GM19463 (cell line): ENCODE measurements around the gene ETV6.
"Not testable (repeated sequence)": the region's sequence is repeated elsewhere in the genome, so short reads cannot be mapped to it uniquely, and the experiment has no call there.

Source experiments
- ATAC-seq: cut with Tn5 transposase; IDR thresholded peaks from one replicate; pipeline ENCODE4 v1.9.1; 2021; ENCODE audit warnings: mild to moderate bottlenecking, moderate library complexity; ENCODE audit not compliant: unreplicated experiment

ETV6 gene

DNA sequence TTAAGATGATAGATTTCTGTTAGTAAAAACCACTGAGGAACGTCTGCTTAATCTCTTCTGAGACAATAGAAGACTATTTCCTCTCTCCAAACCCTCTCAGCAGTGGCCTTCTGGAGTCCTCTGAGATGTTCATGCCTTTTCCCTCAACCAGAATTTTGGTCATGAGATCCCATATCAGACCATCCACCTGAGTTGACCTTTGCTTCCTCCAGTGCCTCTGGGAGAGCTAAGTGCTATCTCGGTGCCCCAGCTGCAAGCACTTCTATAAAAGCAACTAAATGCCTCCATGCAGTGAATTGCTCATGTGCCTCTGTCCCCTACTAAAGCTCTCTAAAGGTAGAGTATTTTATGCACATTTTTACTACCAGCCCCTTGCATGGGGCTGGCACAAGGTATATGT lies 248.4 kb downstream of the ETV6 start:
- no peak for ATAC-seq

DNA sequence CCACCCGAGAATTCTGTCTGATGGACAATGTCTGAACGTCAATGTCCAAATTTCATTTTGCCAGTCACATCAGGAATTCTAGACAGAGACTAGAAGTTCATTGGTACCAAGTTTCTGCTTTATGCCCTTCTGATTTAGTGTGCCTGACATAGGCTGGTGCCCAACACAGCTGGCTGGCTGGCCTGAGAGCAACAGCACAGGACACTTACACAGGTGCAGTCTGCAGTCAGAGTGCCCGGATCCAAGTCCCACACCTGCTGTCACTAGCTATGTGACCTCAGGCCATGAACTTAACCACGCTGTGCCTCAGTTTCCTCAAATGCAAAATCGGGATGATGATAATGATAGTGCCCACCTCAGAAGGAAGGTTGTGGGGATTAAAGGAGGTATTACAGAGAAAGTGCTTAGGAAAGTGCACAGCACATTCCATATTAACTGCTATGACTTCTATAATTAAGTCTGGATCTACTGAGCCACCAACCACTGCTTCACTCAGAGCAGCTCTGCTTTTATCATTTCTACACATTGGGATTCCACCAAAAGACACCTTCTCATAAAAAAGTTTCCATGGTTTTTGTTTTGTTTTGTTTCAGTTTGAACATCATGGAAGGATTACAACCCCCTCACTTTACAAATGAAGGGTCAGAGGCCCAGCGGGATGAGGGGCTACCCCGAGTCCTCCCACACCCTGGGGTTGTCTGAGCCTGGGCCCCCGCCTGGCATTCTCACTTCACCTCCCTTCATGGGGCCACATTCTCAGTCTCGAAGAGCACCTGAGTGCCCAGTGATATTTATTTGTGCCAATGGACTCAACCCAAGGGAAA lies 252.4 kb downstream of the ETV6 start:
- no peak for ATAC-seq

DNA sequence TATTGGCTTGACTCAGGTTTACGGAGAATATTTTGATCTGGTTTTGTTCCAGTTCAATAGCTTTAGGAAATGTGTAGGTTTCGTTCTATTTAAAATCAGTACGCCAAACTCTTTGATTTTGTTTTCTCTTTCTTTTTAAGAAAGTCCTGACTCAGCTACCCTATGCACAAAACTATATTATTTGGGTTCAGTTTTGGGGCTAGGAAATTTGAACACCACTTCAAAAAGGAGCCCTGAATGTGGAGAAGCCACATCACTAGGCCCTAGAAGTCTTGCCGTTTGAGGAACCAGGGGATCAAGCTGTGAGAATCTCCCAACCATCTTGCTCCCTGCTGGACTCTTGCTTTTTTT lies 253.0 kb downstream of the ETV6 start:
- no peak for ATAC-seq

DNA sequence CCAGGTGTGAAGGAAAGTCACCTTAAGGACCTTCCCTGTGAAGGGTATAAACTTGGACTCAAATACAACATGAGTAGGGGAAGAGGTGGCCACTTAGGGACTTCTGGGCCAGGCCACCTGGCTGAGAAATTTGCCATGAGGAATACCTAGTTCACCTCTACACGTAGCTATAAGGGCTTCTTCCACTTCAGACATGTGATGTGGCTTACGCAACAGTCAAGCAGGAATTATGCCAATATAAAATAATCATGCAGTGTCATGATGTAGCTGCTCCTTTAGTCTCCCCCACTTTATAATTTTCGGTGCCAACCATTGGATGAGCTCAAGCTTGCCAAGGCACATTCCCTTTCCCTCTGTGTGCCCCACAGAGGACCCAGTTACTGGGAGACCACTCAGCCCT lies 254.7 kb downstream of the ETV6 start:
- no peak for ATAC-seq

DNA sequence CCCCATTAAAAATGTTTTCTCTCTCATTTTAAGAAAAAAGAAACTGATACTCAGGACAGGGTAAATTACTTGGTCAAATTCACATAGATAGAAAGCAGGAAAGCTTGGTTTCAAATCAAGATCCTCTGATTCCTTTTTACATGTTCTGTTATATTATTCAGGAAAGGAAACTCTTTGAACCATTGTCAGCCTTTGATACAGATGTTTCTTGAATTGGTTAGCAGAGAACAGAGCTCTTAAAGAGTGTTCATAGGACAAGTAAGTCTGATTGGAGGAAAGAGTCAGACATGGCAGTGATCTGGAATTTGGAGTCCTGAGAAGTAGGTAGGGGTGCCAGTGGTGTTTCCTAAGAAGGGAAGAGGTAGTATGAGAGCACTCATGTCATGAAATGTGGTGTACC lies 256.1 kb downstream of the ETV6 start:
- no peak for ATAC-seq

DNA sequence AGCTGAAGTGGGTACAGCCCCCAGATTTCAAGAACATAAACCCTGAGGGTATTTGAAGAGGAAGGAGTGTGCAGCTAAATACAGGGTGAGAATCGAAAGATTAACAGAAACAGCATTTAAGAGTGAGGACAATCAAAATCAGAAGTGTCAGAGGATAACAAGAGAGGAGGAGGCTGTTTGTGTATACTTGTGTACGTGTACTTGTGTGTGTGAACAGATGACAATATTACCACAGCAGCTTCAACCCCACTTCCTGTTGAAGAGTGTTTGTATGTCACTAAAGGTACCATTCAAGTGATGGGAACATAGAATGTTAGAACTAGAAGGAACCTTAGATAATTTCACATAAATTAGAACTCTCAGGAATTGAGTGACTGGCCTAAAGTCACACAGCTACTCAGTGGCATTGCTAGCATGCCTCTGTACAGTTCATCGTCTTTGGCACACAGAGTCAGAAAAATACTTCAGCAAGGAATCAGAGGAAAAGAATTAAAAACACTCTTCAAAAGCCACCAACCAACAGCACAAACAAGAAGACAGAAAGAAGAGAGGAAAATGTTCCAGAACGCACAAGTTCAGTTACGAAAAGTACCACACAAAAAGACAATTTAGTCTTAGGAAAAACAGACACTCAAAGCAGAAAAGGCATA lies 256.9 kb downstream of the ETV6 start:
- no peak for ATAC-seq

DNA sequence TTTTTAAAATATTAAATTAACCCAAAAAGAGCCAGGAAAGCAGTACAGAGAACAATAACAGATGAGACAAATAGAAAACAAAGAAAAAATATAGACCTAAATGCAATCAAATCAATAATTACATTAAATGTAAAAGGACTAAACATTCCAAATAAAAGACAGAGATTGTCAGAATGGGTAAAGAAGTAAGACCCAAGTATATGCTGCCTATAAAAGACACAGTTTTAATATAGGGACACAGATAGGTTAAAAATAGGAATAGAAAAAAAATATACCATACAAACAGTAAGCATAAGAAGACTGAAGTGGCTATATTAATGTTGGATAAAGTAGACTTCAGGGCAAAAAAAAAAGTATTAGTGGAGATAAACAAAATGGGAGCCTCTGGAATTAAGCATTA lies 258.2 kb downstream of the ETV6 start:
- no peak for ATAC-seq

DNA sequence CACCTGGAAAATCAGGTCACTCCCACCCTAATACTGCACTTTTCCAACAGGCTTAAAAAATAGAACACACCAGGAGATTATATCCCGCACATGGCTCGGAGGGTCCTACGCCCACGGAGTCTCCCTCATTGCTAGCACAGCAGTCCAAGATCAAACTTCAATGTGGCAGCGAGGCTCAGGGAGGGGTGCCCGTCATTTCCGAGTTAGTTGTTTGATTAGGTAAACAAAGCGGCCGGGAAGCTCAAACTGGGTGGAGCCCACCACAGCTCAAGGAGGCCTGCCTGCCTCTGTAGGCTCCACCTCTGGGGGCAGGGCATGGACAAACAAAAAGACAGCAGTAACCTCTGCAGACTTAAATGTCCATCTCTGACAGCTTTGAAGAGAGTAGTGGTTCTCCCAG lies 259.9 kb downstream of the ETV6 start:
- ATAC-seq = not testable (repeated sequence)

DNA sequence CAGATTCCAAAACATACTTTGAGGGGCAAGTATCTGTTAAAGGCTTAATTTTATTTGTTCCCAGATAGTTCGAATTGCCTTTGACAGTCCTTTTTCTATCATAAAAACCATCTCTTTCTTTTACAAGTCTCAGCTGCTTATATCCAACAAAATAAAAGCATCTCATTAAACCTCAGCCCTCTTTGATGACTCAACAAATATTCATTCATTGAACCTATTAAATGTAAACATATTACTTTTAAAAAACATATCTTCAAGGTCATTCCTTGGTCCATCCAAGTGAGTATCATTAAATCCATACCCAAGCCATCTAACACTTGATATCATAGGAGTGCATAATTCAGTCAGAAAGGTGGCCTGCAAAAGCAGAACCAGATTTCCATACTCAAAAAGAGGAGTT lies 266.6 kb downstream of the ETV6 start:
- no peak for ATAC-seq

DNA sequence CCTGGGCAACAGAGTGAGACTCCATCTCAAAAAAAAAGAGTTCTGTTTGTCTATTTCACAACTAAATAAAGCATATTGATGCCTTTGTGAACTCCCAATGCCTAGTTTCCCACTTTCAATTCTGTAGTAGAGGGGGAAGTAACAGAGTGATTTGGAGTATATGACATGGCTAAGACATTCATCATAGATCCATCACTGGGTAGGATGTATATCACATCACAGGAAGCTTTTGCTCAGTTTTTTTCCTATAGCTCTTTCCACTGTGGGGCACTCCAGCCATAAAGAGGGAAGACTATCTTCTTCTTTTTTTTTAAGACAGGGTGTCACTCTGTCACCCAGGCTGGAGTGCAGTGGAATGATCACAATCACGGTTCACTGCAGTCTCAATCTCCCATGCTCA lies 267.3 kb downstream of the ETV6 start:
- ATAC-seq = no peak

DNA sequence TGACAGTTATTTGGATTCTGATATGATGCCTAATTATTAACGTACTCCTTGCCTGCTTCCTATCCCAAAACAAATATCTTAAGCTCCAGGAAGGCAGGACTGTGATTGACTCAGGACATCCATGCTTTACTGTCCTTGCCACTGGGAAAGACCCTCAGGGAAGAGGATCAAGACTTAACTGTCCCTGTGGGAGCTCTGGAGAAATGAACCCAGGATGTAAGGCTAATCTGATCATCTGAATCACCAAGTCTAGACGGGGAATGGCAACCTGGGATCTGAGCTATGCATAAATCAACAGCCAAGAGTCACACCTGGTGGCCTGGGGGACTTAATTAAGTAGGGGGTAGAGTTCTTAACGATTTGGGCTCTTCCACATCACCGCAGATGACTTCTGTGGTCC lies 268.0 kb downstream of the ETV6 start:
- no peak for ATAC-seq

DNA sequence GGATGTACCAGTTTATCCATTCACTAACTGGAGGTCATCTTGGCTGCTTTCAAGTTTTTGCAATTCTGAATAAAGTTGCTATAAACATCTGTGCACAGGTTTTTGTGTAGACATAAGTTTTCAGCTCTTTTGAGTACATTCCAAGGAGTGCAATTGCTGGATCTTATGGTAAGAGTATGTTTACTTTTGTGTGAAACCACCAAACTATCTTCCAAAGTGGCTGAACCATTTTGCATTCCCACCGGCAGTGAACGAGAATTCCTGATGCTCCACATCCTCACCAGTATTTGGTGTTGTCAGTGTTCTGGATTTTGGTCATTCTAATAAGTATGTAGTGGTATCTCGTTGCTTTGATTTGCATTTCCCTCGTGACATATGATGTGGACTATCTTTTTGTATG lies 270.8 kb downstream of the ETV6 start:
- ATAC-seq = no peak

DNA sequence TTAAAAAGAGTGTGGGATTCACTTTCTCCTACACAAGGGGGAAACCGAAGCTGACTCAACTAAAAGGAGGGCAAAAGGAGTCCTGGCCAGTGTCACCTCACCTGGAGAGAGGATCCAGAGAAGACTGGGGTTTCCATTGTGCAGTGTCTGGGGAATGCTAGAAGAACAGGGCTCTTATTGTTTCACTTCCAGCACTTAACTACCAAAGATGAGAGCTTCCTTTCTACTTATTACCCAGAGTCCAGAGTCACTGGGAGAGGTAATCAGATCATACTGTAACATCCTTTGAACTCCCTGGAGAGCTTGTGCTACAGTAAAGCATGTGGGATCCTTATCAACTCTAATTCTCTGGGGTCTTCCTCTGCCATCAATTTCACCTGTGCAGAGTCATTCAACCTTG lies 272.9 kb downstream of the ETV6 start:
- no peak for ATAC-seq

DNA sequence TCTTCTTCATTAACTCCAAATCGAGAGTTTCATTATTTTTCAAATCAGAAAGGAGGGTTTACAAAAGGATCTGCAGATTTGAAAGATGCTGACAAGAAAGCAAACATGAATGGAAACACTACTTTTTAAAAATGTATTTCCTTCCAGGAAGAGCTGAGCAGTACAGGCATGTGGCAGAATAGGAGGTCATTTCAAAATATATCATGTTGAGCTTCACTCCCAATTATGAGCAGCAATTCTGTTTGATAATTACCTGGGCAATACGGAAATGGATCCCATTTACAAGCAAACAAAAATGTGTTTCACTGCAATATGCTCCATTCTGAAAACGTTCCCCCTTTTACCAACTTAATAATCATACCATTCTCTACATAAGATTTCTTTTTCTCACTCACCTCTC lies 273.6 kb downstream of the ETV6 start:
- no peak for ATAC-seq

DNA sequence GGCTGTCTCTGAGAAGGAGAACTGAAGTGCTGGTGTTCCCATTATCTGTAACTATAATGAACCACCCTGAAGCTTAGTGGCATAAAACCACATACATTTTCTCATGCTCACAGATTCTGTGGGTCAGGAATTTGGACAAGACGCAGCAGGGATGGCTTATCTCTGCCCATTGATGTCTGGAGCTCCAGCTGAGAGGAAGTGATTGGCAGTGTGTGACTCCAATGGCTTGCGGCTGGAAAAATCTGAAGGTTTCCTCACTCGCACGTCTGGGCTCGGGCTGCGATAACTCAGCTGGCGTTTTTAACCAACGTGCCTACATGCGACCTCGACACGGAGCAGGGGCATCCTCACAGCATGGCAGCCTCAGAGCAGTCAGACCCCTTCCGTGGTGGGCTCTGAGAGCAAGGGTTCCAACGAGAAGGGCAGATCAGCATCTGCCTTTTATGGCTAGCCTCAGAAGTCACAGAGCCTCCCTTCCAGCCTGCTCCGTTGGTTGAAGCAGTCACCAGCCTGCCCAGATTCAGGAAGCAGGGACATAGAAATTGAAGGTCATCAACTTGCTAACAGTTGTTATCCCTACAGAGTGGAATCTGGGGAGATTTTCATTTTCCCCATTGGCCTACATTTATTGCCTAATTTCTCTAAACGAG lies 277.9 kb downstream of the ETV6 start:
- ATAC-seq = no peak

DNA sequence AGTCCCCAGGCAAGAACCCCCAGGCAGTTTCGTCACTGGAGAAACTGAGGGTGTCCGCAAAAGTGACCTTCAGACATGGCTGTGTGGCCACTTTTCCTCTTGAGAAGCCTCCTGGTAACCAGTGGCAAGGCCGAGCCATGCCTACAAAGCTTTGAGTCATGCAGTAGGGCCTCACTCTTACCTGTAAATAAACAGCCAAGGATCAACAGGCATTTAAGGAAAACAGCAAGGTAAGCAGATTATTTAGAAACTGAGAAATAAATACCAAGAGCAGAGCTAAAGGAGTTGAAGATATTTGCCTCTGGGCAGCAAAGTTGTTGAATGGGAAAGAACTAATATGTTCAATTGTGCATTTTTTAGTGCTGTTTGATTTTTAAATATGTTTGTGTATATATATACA lies 280.2 kb downstream of the ETV6 start:
- ATAC-seq = no peak

DNA sequence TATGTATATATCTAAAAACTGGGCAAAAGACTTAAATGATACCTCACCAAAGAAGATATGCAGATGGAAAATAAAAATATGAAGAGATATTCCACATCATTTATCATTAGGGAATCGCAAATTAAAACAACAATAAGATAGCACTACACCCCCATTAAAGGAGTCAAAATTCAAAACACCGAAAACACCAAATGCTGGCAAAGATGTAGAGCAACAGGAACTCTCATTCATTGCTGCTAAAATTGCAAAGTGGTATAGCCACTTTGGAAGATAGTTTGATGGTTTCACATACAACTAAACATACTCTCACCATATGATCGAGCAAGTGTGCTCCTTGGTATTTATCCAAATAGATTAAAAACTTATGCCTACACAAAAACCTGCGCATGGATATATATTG lies 289.7 kb downstream of the ETV6 start:
- ATAC-seq = no peak

DNA sequence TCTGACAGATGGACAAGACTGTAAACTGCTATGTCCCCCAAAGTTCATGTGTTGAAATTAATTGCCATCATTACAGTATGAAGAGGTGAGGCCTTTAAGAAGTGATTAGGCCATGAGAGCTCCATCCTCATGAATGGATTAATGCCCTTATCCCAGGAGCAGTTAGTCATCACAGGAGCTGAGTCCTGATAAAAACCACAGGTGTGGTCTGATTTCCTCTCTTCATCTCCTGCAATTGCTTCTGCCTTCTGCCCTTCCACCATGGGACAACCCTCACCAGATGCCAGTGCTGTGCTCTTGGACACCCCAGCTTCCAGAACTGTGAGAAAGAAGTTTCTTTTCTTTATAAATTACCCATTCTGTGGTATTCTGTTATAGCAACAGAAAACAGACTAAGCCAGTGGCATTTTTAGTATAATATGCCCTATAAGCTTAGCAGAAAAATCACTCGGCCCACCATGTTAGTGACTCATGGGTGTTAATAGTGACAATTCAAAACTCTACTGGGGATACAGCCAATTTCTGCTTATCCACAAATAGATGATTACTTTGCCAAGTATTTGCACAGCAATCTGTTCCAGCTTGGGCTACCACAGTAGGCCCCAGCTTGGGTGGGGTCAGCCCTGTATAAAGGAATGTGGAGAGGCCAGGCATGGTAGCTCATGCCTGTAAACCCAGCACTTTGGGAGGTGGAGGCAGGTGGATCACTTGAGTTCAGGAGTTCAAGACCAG lies 292.3 kb downstream of the ETV6 start:
- no peak for ATAC-seq

DNA sequence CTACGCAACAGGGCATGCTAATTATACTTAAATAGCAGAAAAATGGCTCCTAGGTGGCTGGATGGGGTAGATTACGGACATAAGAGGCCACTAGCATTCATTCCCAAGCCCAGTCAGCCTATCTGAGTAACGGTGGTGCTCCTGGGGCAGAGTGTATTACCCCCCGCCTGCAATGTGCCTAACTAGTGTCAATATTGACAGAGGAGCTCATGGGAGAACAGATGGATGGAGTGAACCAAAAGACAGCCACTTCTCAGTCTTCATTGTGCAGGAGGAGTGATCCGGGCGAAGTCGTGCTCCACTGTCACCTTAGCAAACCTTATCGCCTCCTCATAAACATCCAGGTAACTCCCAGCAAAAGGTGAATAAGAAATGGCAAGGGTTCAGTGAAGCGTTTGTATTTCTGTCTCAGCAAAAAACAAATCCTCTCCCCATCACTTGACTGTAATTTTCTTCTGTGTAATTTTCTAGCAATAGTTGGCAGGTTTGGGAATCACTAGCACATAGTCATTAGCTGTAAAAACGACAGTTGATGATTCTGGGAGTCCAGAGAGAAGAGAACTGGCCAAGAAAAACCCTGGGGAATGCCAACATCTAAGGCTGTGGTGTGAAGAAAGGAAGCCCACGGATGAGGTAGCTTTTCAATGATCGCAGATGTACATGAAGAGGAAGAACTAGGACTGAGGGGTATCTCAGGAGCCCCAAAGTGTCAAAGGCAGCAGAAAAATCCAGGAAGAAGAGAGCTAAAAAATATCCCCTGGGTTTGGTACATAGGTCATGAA lies 294.6 kb downstream of the ETV6 start:
- no peak for ATAC-seq
